H54 (cell line): ENCODE results near the gene OXSM.
A peak's percentile ranks its signal among the peaks of the same experiment; 100 is the strongest.

Experiments
- DNase-seq: peaks from one replicate; pipeline ENCODE4 v3.0.0; 2011; ENCODE audit warnings: low spot score, mixed read lengths; ENCODE audit not compliant: insufficient read length
- FAIRE-seq: peaks from 3 replicates; lab custom pipeline; 2011; peaks lifted over from hg19 to GRCh38; lab: Jason Lieb, UNC
- POLR2A ChIP-seq: IDR thresholded peaks from 2 replicates; pipeline ENCODE4 v1.6.1; 2011; ENCODE audit warnings: low read depth, mild to moderate bottlenecking, low read length

Gene OXSM

DNA sequence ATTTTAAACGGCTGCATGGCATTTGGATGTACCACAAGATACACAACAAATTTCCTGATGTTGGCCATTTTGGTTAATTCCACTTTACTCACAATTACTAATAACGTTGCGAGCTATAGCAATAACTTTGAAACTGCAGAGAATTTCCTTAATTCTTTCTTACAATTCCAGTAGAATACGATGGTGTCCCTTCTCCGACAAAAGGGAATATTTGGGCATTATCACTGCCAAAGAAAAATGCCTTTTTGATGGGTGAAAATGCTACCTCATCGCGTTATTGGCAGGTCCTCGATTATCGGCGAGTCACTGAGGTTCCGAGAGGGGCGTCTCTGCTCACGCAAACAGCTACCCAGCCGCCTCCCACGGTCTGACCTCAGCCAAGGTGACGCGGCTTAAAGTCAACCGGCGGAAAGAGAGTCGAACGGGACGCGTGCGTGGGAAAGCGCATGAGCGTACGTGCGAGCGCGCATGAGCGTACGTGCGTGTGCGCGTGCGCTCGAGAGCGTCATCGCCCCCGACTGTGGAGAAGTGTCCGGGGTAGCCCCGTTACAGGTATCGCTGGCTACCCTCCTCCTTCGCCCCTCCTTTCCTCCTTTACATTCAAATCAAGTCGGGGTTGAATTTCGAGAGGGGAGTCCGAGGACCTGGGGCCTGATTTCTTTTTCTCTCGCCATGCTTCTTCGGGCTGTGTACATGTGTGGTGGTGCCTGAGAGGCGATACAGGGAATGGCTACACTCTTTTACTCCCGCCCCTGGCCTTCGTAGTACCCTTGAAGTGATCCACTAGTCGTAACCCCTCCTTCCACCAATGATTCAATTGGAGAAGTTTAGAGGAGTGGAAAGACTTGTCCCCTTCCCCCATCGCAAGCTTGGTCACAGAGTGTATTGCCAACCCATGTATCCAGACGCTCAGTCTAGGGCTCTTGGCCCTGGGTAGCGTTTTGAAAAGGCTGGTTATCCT lies at the start of gene OXSM:
Gene OXSM (plus strand): TSS at position 495 of the 961 bp plus-strand sequence. CDS start 931 bp downstream, outside the sequence.
- peak; percentile 87 for TF ChIP-seq POLR2A
- FAIRE-seq (peak; percentile 98), DNase-seq (peak; percentile 75)

GRCh38 chr3:25744470-25744869 lies 45.4 kb upstream of the OXSM start:
- TF ChIP-seq POLR2A: no peak

GRCh38 chr3:25747033-25747432 lies 42.9 kb upstream of the OXSM start:
- FAIRE-seq (peak; percentile 80), DNase-seq (peak; percentile 5)

More at GRCh38 chr3:25744470-25744869, 45.4 kb upstream of the OXSM start:
- FAIRE-seq (no peak), DNase-seq (no peak)

DNA sequence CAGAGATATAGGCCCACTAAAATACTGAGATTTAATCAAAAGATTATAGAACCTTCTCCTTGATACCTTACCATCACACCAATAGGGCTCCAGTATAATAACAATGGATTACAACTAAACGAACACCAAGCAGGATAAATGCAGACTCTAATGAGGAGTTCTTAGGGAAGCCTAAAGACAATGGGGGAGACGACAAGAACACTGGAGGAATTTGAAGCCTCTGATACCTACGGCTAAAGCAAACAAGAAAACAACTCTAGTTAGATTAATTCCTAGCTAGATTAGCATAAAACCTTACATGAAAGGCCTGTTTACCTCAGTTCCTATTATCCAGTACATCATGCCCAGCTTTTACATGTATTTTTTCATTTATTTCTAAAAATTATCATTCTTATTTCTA lies 41.7 kb upstream of the OXSM start:
- no peak for TF ChIP-seq POLR2A
- FAIRE-seq (no peak), DNase-seq (no peak)

More at GRCh38 chr3:25747033-25747432, 42.9 kb upstream of the OXSM start:
- TF ChIP-seq POLR2A: no peak

GRCh38 chr3:25749031-25749581 lies 40.8 kb upstream of the OXSM start:
- TF ChIP-seq POLR2A: no peak
- DNase-seq (no peak), FAIRE-seq (no peak)

DNA sequence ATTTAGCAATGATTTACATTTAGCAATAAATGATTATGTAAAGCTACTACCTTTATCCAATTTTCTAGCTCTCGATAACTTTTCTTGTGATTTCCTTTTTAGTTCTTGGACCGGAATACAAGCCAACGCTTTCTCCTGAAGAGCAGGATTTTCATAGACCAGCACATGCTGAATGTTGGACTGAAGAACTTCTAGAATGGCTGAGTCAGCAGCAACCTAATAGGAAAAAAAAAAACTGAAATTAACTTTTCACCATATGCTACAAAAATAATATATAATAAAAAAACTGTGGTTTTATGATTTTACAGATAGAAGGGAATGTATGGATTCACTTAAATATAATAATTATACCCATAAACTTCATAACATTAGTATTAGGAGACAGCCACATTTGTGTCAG lies 38.8 kb upstream of the OXSM start:
- TF ChIP-seq POLR2A: no peak
- no peak for DNase-seq
- no peak for FAIRE-seq

DNA sequence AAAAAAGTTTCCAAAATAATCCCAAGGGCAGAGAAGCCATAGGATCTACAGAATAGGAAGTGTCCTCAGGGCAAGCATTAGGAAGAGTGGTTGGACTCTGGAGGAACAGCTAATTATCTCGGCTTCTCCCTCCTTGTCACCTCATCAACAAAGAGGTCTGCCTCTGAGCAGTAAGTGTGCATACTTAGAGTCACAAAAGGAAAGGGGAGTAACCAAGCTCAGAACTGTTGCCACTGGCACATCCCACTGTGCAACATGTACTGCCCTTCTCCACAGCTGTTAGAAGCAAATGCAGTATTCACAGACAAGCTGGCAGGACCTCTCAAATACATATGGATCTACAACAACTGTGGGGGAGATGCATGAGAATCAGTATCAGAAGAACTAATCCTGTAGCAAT lies 38.2 kb upstream of the OXSM start:
- TF ChIP-seq POLR2A: no peak
- no peak for FAIRE-seq

GRCh38 chr3:25768851-25769250 lies 21.0 kb upstream of the OXSM start:
- no peak for DNase-seq
- no peak for TF ChIP-seq POLR2A
- no peak for FAIRE-seq

More for the DNA sequence above, 38.2 kb upstream of the OXSM start:
- DNase-seq: no peak

DNA sequence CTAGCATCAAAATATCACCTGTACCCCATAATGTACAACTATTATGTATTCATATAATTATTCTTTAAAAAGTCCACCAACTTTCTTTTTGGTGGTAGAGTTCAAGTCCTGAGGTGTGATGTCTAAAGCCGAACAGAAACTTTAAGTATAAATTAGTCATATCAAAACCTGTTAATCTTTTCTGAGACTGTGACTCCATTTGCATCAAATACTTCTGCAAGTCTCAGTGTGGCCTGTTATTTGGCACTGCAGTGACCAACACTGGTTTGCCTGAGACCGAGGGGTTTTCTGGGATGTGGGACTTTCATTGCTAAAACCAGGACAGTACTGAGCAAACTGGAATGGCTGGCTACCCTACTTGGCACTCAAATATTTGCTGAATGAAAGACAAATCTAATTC lies 14.0 kb upstream of the OXSM start:
- TF ChIP-seq POLR2A: no peak
- no peak for FAIRE-seq
- DNase-seq: no peak

DNA sequence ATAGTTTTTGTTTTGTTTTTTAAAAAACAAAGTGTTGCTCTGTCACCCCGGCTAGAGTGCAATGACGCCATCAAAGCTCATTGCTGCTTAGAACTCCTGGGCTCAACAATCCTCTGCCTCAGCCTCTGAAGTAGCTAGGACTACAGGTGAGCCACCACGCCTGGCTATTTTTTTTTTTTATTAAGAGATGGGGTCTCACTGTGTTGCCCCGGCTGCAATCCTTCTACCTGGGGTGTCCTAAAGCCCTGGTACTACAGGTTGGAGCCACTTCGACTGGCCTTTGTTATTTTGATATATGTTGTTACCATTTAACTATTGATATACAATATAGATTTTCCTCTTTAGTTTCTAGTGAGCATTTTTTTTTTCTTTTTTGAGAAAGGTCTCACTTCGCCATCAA lies 9.3 kb upstream of the OXSM start:
- FAIRE-seq (no peak), DNase-seq (no peak)
- no peak for TF ChIP-seq POLR2A

DNA sequence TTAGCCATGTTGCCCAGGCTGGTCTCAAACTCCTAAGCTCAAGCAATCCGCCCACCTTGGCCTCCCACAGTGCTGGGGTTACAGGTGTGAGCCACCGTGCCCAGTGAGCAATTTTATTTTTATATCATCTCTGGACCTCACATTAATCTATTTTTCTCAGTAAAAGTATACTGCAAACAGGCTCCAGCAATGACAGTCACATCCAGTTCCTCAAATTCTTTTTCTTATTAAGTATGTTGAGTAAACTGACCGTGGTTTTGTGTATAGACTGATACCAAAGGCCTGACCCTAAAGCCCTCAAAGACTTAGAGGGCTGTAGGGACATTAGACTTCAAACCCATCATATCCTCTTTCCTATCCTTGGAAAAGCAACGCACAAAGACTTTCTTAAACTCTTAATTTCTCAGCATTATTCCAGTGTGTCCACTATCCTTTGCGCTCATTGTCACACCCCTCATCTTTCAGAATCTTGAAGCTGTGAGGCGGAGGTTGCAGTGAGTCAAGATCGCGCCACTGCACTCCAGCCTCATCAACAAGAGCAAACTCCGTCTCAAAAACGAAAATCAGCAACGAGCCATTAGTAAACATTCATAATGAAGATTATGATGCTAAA lies 8.6 kb upstream of the OXSM start:
- FAIRE-seq (no peak), DNase-seq (no peak)
- TF ChIP-seq POLR2A: no peak

GRCh38 chr3:25781758-25782594 lies 7.9 kb upstream of the OXSM start:
- DNase-seq (no peak), FAIRE-seq (peak; percentile 83)
- TF ChIP-seq POLR2A: no peak

GRCh38 chr3:25782636-25782937 lies 7.3 kb upstream of the OXSM start:
- TF ChIP-seq POLR2A: no peak
- peak; percentile 30 for FAIRE-seq
- DNase-seq: no peak

GRCh38 chr3:25782938-25783660 lies 6.8 kb upstream of the OXSM start, which contains the start of gene NGLY1:
NGLY1 (minus strand) TSS chr3:25783443; CDS start chr3:25783390, 53 bp downstream.
- DNase-seq (peak; percentile 79), FAIRE-seq (no peak)
- TF ChIP-seq POLR2A: peak; percentile 97
